C4-2B (cell line): ENCODE measurements around the gene LMO7.

Experiments
- H3K27ac ChIP-seq: fragments of 450-650 bp; 2 replicates; pipeline ENCODE4 v1.5.1; 2017
- CTCF ChIP-seq: fragments of 450-650 bp; conservative IDR thresholded peaks from 2 replicates; pipeline ENCODE4 v1.5.1; 2017; ENCODE audit warnings: mild to moderate bottlenecking
- ZFX ChIP-seq: fragments of 450-650 bp; IDR thresholded peaks from 2 replicates; pipeline ENCODE4 v1.6.1; 2017

LMO7 gene

GRCh38 chr13:75818968-75819225 lies 182.8 kb downstream of the LMO7 start:
- TF ChIP-seq ZFX (no peak), CTCF (no peak)
- no peak overlapping the region for H3K27ac ChIP-seq

- no peak for TF ChIP-seq ZFX
- no peak for TF ChIP-seq CTCF
- no peak overlapping the region for H3K27ac ChIP-seq
Observed at GRCh38 chr13:75825161-75825560, 189.0 kb downstream of the LMO7 start.

GRCh38 chr13:75825594-75825993 lies 189.5 kb downstream of the LMO7 start:
- no peak for TF ChIP-seq CTCF
- TF ChIP-seq ZFX, result no peak
- H3K27ac ChIP-seq, result no peak overlapping the region

- no peak overlapping the region for H3K27ac ChIP-seq
- no peak for TF ChIP-seq ZFX
- no peak for TF ChIP-seq CTCF
Observed at GRCh38 chr13:75826391-75826790, 190.3 kb downstream of the LMO7 start.

GRCh38 chr13:75829830-75830229 lies 193.7 kb downstream of the LMO7 start:
- TF ChIP-seq CTCF, result no peak
- TF ChIP-seq ZFX, result no peak
- H3K27ac ChIP-seq, result no peak overlapping the region

- TF ChIP-seq ZFX (no peak), CTCF (no peak)
- H3K27ac ChIP-seq, result no peak overlapping the region
Observed at GRCh38 chr13:75830842-75831241, 194.7 kb downstream of the LMO7 start.

GRCh38 chr13:75831389-75831788 lies 195.3 kb downstream of the LMO7 start:
- no peak overlapping the region for H3K27ac ChIP-seq
- no peak for TF ChIP-seq ZFX
- no peak for TF ChIP-seq CTCF
